Measurements from ENCODE around the gene GRIP1.

Gene GRIP1

DNA sequence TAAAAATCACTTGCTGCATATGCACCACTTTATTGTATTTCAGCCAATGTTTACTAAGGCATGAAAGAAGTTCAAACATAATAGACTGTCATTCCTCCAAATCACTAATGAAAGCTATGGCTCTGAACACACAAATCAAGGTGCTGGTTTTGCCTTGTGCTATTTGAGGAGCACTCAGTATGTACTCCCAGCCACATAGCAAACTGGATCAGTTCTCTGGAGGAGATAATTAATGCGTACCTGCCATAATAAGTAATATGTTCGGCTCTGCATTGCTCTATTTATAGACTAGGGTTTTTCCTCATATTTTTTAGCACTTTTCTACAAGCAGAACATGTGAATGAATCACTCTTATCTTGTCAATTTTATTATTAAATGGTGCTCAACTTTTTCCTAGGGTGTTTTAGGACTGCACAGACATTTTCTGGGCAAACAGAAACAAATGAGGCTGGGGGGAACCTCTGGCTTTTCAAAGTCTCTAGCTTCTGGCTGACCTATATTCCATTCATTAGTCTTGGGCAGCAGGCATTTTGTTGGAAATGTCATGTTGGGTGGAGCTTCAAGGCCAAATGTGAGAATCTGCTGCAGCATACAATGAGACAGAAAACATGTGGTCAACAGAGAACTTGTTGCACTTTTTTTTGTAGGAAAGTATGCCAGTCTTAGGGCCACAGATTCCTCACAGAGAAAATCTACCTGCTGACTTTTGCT is 88.4 kb downstream of the GRIP1 start:
- DNase-seq = no peak
- H3K27me3 Mint-ChIP-seq = no peaks in the 10 kb centered on the region
- H3K4me3 Mint-ChIP-seq = no peak overlapping the region
- no peaks in the 10 kb centered on the region for H3K36me3 Mint-ChIP-seq
- no peaks in the 10 kb centered on the region for H3K9me3 Mint-ChIP-seq
- CTCF ChIA-PET = no interaction called here
- H3K27ac Mint-ChIP-seq = no peak overlapping the region
- no peaks in the 10 kb centered on the region for H3K4me1 Mint-ChIP-seq

DNA sequence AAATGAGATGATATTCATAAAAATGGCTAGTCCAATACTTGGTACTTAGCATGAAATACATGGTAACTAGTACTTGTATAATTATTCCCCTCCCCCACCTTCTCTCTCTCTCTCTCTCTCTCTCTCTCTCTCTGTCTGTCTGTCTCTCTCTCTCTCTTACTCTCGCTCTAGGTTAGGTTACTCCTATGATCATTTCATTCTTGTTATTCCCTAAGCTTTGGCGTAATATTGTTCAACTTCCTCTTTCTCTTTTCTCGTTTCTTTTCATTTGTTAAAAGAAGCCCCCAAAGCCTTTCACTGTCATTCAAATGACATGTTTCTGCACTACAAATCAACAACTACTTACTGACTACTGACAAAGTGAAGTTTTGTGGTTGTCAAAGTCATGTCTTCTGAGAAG is 89.8 kb downstream of the GRIP1 start:
- CTCF ChIA-PET = no interaction called here
- no peaks in the 10 kb centered on the region for H3K36me3 Mint-ChIP-seq
- H3K4me3 Mint-ChIP-seq = no peak overlapping the region
- H3K27ac Mint-ChIP-seq = no peak overlapping the region
- DNase-seq = no peak
- no peaks in the 10 kb centered on the region for H3K4me1 Mint-ChIP-seq
- no peaks in the 10 kb centered on the region for H3K27me3 Mint-ChIP-seq
- no peaks in the 10 kb centered on the region for H3K9me3 Mint-ChIP-seq

DNA sequence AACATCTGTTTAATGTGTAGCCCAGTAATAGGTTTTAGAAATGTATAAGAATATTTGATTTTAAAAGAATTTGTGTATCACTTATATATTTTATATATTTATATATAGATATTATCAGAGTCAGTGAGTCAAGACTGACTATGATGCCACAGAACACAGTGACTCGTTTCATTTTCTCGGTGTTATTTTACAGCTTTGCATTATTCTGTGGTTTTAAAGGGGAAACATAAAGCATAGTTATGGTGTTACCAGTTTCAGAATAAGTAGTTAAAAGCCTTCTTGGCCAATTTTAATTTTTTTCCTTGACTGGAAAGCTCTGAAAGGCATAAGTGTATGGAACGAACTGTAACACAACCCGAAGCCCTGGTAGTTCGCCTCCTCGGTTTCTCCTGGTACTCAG is 91.0 kb downstream of the GRIP1 start:
- CTCF ChIA-PET = no interaction called here
- no peaks in the 10 kb centered on the region for H3K9me3 Mint-ChIP-seq
- DNase-seq = no peak
- no peak overlapping the region for H3K27ac Mint-ChIP-seq
- no peaks in the 10 kb centered on the region for H3K36me3 Mint-ChIP-seq
- no peak overlapping the region for H3K4me3 Mint-ChIP-seq
- no peaks in the 10 kb centered on the region for H3K4me1 Mint-ChIP-seq
- no peaks in the 10 kb centered on the region for H3K27me3 Mint-ChIP-seq

DNA sequence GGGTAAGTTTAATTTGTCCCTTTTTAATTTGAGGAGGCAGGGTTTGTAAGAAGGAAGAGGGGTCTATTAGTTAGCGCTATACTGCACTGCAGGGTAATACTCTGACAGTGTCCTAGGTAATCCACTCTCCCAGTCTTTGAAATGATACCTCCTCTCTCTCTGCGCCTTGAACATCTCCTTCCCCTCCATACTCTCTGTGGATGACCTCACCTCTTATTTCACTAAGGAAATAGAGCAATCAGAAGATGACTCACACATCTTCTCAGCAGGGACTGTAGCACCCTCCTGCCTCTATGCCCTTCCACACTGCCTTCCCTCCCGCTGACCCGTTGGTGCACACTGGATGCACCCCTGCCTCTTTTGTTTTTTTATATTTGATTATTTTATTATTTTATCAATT is 94.2 kb downstream of the GRIP1 start:
- Mint-ChIP-seq H3K9me3 (peaks cover 2% of the 10 kb centered on the region), H3K4me3 (no peak overlapping the region), H3K4me1 (no peaks in the 10 kb centered on the region), H3K36me3 (no peaks in the 10 kb centered on the region), H3K27me3 (no peaks in the 10 kb centered on the region), H3K27ac (no peak overlapping the region)
- CTCF ChIA-PET = no interaction called here
- no peak for DNase-seq

DNA sequence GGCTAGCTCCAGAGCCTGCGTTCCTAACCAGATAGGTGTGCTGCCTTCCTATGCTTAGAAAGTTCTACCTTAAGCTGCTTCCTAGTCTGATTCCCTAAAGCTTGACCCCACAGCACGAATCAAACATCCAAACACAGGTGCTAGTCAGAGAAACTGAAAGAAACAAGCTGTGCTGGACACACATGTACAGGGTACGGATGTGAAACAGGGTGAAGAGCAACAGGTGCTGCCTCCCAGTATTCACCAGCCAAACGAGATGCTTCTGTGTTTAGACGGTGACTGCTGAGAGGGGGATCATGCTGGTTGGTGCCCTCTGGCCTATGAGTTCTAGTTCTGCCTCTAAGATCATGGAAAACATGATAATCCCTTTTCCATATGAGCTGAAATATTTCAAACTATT is 105.3 kb downstream of the GRIP1 start:
- CTCF ChIA-PET = no interaction called here
- Mint-ChIP-seq H3K4me1 (no peaks in the 10 kb centered on the region), H3K4me3 (no peak overlapping the region), H3K27me3 (no peaks in the 10 kb centered on the region), H3K9me3 (no peaks in the 10 kb centered on the region), H3K27ac (no peak overlapping the region), H3K36me3 (no peaks in the 10 kb centered on the region)
- DNase-seq = no peak

DNA sequence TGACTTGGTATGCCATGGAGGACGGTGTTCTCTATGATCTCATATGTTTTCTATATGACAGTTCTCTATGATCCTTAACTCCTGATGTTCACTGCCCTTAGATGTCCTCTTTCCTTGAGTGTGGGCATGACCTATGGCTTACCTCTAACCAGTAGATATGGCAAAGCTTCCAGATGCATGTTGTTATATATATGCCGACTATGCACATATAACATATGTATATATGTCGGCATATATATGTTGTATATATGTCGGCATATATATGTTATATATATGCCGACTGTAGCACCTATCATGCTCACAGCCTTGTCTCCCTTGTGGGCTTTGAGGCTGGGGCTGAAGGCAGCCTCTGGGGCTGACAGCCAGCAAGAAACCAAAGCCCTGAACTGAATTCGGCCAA is 106.0 kb downstream of the GRIP1 start:
- Mint-ChIP-seq H3K4me3 (no peak overlapping the region), H3K9me3 (no peaks in the 10 kb centered on the region), H3K4me1 (no peaks in the 10 kb centered on the region), H3K36me3 (no peaks in the 10 kb centered on the region), H3K27me3 (no peaks in the 10 kb centered on the region), H3K27ac (no peak overlapping the region)
- CTCF ChIA-PET = no interaction called here
- DNase-seq = no peak

DNA sequence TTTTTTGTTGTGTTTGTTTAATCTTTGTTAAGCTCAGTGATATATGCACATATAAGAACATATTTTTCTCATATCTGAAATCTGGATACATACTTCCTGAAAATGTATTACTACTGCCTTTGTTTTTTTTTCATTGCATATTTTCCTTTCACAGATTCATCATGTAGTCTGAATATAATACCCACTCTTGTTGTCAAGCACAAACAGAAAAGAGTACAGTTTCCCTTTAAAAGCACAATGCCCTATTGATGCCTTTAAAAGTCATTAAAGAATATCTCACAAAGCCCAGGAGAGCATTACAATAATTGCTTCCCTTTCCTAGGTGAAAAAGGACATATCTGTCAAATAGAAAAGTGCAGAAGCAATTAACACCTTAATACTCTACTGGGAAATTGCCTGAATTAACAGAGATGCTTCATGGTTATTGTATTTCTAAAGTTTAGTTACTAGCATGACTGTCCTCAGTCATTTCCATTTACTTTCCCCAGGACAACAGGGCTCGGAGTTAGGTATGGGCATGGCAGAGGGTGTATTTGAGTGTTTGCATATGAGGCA is 107.4 kb downstream of the GRIP1 start:
- Mint-ChIP-seq H3K4me3 (no peak overlapping the region), H3K9me3 (no peaks in the 10 kb centered on the region), H3K27ac (no peak overlapping the region), H3K36me3 (no peaks in the 10 kb centered on the region), H3K4me1 (no peaks in the 10 kb centered on the region), H3K27me3 (no peaks in the 10 kb centered on the region)
- DNase-seq = no peak
- CTCF ChIA-PET = no interaction called here

DNA sequence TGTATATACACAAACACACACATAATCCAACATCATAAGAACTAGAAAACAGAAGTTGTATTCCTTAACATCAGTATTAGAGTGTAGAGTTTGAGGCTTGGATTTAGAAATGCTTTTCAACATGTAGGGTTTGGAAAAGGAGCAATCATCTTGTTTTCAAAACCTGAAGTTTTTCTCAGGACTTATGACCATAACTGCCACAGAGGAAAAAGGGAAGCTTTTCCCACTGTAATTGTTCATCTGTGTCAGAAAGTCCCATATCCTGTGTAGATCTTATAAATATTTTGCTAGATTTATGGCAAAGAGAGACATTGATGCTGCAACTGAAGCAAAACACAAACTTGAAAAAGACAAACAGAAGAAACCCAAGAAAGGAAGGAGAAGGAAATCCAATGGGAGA is 115.7 kb downstream of the GRIP1 start:
- CTCF ChIA-PET = no interaction called here
- Mint-ChIP-seq H3K27me3 (no peaks in the 10 kb centered on the region), H3K9me3 (peaks cover 9% of the 10 kb centered on the region), H3K36me3 (no peaks in the 10 kb centered on the region), H3K27ac (no peak overlapping the region), H3K4me3 (no peak overlapping the region), H3K4me1 (no peaks in the 10 kb centered on the region)
- no peak for DNase-seq

DNA sequence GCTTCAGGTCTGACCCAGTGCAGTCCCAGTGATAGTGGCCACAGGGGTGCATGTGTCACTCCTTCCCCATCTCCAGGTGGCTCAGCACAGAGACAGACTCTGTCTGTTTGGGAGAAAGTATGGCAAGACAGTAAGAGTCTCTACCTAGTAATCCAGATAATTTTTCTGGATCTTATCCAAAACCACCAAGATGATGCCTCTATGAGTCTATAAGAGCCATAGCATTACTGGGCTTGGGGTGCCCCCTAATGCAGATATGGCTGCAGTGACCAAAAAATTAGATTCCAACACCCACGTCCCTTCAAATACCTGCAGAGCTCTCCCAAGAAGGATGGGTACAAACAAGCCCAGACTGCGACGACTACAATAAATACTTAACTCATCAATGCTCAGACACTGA is 123.8 kb downstream of the GRIP1 start:
- Mint-ChIP-seq H3K36me3 (no peaks in the 10 kb centered on the region), H3K27ac (no peak overlapping the region), H3K9me3 (no peaks in the 10 kb centered on the region), H3K4me3 (no peak overlapping the region), H3K27me3 (no peaks in the 10 kb centered on the region), H3K4me1 (no peaks in the 10 kb centered on the region)
- no peak for DNase-seq
- CTCF ChIA-PET = no interaction called here

DNA sequence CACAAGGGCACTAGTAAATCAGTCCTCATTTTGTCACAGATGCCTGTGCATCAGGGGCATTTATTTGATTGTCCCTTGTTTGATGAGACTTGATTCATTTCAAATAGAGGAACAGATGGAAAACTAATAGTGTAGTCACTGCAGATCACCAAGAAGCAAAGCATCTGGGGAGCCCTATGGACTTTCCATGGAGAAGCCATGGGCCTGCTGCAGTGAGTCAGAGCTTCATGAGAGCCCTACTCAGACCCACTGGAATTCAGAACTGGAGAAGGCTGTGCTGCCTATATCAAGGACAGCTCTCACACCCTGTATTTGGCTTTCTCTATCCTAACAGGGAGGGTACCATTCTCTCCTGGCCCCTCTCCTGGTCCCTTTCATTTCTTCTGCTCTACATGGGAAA is 126.2 kb downstream of the GRIP1 start:
- DNase-seq = no peak
- Mint-ChIP-seq H3K27me3 (no peaks in the 10 kb centered on the region), H3K27ac (no peak overlapping the region), H3K36me3 (no peaks in the 10 kb centered on the region), H3K4me1 (no peaks in the 10 kb centered on the region), H3K4me3 (no peak overlapping the region), H3K9me3 (no peaks in the 10 kb centered on the region)
- CTCF ChIA-PET = no interaction called here

DNA sequence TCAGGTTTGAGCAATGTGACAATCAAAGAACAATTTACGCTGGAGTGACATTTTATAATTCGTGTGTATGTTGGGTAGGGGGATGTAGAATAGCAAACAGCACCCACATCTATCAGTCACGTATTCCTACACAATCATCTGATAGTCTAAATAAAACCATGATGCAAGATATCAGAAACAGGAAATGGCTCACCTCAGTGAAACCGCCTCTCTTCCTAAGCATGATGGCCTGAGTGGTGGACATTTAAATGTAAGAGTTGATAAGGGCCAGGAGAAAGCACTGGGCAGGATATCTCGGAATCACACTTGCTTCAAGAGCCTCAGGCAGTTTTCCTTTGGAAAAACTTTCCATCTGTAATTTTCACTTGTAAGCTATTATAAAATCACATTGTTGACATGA is 128.2 kb downstream of the GRIP1 start:
- Mint-ChIP-seq H3K4me1 (no peaks in the 10 kb centered on the region), H3K4me3 (no peak overlapping the region), H3K27ac (no peak overlapping the region), H3K36me3 (no peaks in the 10 kb centered on the region), H3K9me3 (no peaks in the 10 kb centered on the region), H3K27me3 (no peaks in the 10 kb centered on the region)
- no peak for DNase-seq
- CTCF ChIA-PET = interaction anchor here (1.0 kb wide), 1 partner anchor 17 kb away, joined by 3 read pairs; no protein-coding TSS in a partner anchor

DNA sequence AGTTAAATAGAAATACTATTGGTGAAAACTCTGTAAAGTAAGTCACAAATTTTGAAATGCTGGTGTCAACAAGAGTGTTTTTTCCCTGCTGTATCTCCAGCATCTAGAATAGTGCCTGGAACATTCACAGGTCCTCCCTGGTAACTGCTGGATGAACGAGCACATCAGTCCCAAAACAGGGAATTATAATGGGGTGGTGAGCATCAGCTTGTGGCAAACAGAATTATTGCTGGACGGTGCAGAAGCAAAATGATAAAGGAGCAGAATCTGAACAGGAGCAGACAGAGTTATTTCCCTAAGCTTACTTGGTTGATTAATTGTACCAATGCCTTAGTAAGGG is 129.9 kb downstream of the GRIP1 start:
- Mint-ChIP-seq H3K27ac (no peak overlapping the region), H3K36me3 (no peaks in the 10 kb centered on the region), H3K9me3 (no peaks in the 10 kb centered on the region), H3K4me1 (no peaks in the 10 kb centered on the region), H3K27me3 (no peaks in the 10 kb centered on the region), H3K4me3 (no peak overlapping the region)
- CTCF ChIA-PET = no interaction called here
- DNase-seq = no peak

DNA sequence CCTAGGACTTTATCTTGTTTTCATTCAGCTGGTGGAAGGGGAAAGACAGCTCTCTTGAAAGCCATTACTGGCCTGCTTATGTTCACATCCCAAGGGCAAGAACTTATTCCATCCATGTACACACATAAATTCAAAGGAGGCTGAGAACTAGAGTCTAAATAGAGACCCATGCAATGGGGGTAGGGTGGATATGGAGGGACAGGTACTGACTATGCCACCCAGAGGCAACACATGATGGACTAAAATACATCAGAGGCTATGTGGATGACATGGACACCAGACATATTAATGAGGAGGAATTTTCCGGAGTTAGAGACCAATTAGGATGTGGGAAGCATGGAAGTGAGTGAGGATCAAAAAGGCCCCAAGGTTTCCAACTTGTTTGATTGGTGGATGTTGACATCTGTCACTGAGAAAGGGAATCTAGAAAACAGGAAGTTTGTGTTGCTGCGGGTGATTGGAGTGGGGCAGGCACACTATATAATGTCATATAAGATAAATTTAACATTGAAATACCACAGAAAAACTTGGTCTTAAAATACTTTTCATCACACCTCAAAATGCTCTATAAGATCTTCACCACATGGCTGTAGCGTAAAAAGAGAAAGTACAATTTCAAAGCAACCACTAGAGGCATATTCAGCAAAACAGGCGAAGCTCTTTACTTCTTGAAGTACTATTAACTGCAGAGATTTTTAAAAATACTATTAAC is 130.4 kb downstream of the GRIP1 start:
- H3K4me3 Mint-ChIP-seq = no peak overlapping the region
- no peaks in the 10 kb centered on the region for H3K9me3 Mint-ChIP-seq
- DNase-seq = no peak
- no peaks in the 10 kb centered on the region for H3K4me1 Mint-ChIP-seq
- H3K27me3 Mint-ChIP-seq = no peaks in the 10 kb centered on the region
- CTCF ChIA-PET = no interaction called here
- no peak overlapping the region for H3K27ac Mint-ChIP-seq
- H3K36me3 Mint-ChIP-seq = no peaks in the 10 kb centered on the region

DNA sequence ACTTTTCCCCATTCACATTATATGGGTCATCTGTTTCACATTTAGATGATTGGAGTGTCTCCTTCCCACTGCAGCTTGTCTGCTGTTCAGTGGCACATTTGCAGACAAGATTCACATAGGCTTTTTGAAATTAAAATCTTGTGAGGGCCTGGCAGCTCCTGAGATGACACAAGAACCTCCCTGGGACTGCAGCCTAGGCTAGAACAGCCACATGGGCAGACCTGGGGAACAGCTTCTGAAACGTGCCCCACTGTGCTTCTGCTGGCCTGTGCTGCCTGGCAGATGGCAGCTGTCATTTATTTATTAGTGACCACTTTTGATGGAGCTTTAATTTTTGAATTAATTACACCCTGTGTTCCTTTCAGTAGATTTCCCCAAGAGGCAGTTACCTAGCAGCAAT is 137.4 kb downstream of the GRIP1 start:
- Mint-ChIP-seq H3K36me3 (no peaks in the 10 kb centered on the region), H3K27me3 (no peaks in the 10 kb centered on the region), H3K4me3 (no peak overlapping the region), H3K4me1 (no peaks in the 10 kb centered on the region), H3K27ac (no peak overlapping the region), H3K9me3 (no peaks in the 10 kb centered on the region)
- no peak for DNase-seq
- CTCF ChIA-PET = no interaction called here

DNA sequence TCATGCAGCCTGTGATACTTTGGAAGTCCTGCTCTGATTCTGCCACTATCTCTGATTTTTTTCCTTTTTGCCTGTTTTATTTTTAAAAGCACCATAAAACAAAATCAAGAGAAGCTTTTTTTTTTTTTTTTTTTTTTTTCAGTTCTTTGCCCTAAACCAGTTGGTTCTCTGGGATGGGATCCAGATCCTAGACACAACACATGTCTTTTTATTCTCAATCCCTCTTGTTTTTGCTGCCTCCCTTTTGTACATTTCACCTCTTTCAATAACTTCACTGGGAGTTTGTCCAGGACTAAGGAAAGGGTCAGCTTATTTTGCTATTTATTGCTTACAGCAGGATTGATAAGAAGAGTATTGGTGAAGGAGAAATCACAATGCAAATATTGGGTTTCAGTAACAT is 139.4 kb downstream of the GRIP1 start:
- CTCF ChIA-PET = no interaction called here
- no peaks in the 10 kb centered on the region for H3K36me3 Mint-ChIP-seq
- no peak for DNase-seq
- H3K4me3 Mint-ChIP-seq = no peak overlapping the region
- no peaks in the 10 kb centered on the region for H3K4me1 Mint-ChIP-seq
- H3K27ac Mint-ChIP-seq = no peak overlapping the region
- no peaks in the 10 kb centered on the region for H3K9me3 Mint-ChIP-seq
- no peaks in the 10 kb centered on the region for H3K27me3 Mint-ChIP-seq
